Measurements from ENCODE around the gene SMOC2.

DNA sequence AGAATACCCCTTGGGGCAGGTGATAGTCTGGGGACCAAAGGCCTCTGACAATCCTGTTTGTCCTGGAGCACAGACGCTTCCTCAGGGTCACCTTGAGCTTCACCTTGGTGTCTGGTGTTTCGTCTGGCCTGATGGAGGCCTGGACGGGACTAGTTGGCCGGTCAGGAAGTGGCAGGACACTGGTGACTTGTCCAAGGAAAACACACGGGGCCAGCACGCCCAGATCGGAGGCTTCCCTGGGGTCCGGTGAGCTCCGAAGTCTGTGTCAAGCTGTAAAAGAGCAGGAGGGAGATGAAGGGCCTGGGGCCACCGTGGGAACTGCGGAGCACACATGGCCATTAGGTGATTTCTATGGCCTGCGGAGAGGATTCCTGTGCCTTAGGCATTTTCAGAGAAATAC lies 67.9 kb downstream of the SMOC2 start:
- TF ChIP-seq, protein P1, sequence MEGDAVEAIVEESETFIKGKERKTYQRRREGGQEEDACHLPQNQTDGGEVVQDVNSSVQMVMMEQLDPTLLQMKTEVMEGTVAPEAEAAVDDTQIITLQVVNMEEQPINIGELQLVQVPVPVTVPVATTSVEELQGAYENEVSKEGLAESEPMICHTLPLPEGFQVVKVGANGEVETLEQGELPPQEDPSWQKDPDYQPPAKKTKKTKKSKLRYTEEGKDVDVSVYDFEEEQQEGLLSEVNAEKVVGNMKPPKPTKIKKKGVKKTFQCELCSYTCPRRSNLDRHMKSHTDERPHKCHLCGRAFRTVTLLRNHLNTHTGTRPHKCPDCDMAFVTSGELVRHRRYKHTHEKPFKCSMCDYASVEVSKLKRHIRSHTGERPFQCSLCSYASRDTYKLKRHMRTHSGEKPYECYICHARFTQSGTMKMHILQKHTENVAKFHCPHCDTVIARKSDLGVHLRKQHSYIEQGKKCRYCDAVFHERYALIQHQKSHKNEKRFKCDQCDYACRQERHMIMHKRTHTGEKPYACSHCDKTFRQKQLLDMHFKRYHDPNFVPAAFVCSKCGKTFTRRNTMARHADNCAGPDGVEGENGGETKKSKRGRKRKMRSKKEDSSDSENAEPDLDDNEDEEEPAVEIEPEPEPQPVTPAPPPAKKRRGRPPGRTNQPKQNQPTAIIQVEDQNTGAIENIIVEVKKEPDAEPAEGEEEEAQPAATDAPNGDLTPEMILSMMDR (IDR thresholded peaks at IDR 0.05), result no peak
- no peak for TF ChIP-seq POLR2A (IDR thresholded peaks at IDR 0.05)
